Osteoblast (primary cell): ENCODE measurements around the gene CSTF3. TPM values are rescaled to one million over a fixed set of nuclear protein-coding genes. Genes with fewer than 3 reads are reported as not detected.
"Not testable (repeated sequence)": the region's sequence is repeated elsewhere in the genome, so short reads cannot be mapped to it uniquely, and the experiment has no call there.

Experiments used
- DNase-seq: peaks from one replicate; pipeline ENCODE4 v3.0.0; 2011; ENCODE audit warnings: low spot score, mixed read lengths; ENCODE audit not compliant: insufficient read length; ENCODE audit errors: missing footprints
- H2AFZ ChIP-seq: 2 replicates; pipeline ENCODE4 v1.6.0; 2011; ENCODE audit warnings: mild to moderate bottlenecking, low read length
- H3K27ac ChIP-seq: 2 replicates; pipeline ENCODE4 v1.5.1; 2011; ENCODE audit warnings: mild to moderate bottlenecking, low read depth, low read length, moderate library complexity
- H3K27me3 ChIP-seq: 2 replicates; pipeline ENCODE4 v1.6.0; 2012; ENCODE audit warnings: mild to moderate bottlenecking, control low read depth, inconsistent platforms, low read length, moderate library complexity; ENCODE audit not compliant: insufficient read depth
- H3K36me3 ChIP-seq: 2 replicates; pipeline ENCODE4 v1.5.1; 2011; ENCODE audit warnings: mild to moderate bottlenecking, low read length, control low read depth, moderate library complexity; ENCODE audit not compliant: insufficient read depth
- H3K4me1 ChIP-seq: 2 replicates; pipeline ENCODE4 v1.5.1; 2011; ENCODE audit warnings: mild to moderate bottlenecking, low read length, control low read depth, moderate library complexity; ENCODE audit not compliant: insufficient read depth
- H3K4me2 ChIP-seq: 2 replicates; pipeline ENCODE4 v1.6.0; 2011; ENCODE audit warnings: mild to moderate bottlenecking, low read length; ENCODE audit not compliant: insufficient read depth
- H3K4me3 ChIP-seq: fragments of 200-600 bp; sonication (generic); 3 replicates; pipeline ENCODE4 v1.5.1; 2012; ENCODE audit warnings: mild to moderate bottlenecking, low read length, inconsistent platforms; ENCODE audit not compliant: insufficient read depth
- H3K79me2 ChIP-seq: 2 replicates; pipeline ENCODE4 v1.6.0; 2012; ENCODE audit warnings: mild to moderate bottlenecking, low read length, control low read depth, inconsistent platforms; ENCODE audit not compliant: insufficient read depth
- H3K9me3 ChIP-seq: 2 replicates; pipeline ENCODE4 v1.5.1; 2011; ENCODE audit warnings: low read depth, low read length, control low read depth
- H4K20me1 ChIP-seq: 2 replicates; pipeline ENCODE4 v1.6.0; 2012; ENCODE audit warnings: mild to moderate bottlenecking, low read length, control low read depth; ENCODE audit not compliant: insufficient read depth
- total RNA-seq: library from RNA; depleted of rRNA; stranded (reverse); fragments of >200 nt; gene quantifications from 2 replicates; pipeline ENCODE4 v1.2.3, GENCODE V29; 2012
- TF ChIP-seq, protein P1 (sequence below): IDR thresholded peaks from 2 replicates; pipeline ENCODE4 v1.5.1; 2011; ENCODE audit warnings: mild to moderate bottlenecking, low read depth, low read length, moderate library complexity; ENCODE audit errors: extremely low read depth

Gene CSTF3
- total RNA-seq, 1 donor = 16.3 TPM

- H3K36me3 ChIP-seq = no peaks in the 10 kb centered on the region
- H2AFZ ChIP-seq = no peak overlapping the region
- no peaks in the 10 kb centered on the region for H3K4me1 ChIP-seq
- H3K9me3 ChIP-seq = no peaks in the 10 kb centered on the region
- TF ChIP-seq, protein P1, sequence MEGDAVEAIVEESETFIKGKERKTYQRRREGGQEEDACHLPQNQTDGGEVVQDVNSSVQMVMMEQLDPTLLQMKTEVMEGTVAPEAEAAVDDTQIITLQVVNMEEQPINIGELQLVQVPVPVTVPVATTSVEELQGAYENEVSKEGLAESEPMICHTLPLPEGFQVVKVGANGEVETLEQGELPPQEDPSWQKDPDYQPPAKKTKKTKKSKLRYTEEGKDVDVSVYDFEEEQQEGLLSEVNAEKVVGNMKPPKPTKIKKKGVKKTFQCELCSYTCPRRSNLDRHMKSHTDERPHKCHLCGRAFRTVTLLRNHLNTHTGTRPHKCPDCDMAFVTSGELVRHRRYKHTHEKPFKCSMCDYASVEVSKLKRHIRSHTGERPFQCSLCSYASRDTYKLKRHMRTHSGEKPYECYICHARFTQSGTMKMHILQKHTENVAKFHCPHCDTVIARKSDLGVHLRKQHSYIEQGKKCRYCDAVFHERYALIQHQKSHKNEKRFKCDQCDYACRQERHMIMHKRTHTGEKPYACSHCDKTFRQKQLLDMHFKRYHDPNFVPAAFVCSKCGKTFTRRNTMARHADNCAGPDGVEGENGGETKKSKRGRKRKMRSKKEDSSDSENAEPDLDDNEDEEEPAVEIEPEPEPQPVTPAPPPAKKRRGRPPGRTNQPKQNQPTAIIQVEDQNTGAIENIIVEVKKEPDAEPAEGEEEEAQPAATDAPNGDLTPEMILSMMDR = no peak
- H3K79me2 ChIP-seq = no peaks in the 10 kb centered on the region
- H3K27ac ChIP-seq = no peak overlapping the region
- H3K4me3 ChIP-seq = no peak overlapping the region
- peak; percentile 65 for DNase-seq
- H3K4me2 ChIP-seq = no peak overlapping the region
- no peaks in the 10 kb centered on the region for H3K27me3 ChIP-seq
- H4K20me1 ChIP-seq = no peaks in the 10 kb centered on the region
Observed at GRCh38 chr11:33178443-33179180, 17.3 kb upstream of the CSTF3 start.

DNA sequence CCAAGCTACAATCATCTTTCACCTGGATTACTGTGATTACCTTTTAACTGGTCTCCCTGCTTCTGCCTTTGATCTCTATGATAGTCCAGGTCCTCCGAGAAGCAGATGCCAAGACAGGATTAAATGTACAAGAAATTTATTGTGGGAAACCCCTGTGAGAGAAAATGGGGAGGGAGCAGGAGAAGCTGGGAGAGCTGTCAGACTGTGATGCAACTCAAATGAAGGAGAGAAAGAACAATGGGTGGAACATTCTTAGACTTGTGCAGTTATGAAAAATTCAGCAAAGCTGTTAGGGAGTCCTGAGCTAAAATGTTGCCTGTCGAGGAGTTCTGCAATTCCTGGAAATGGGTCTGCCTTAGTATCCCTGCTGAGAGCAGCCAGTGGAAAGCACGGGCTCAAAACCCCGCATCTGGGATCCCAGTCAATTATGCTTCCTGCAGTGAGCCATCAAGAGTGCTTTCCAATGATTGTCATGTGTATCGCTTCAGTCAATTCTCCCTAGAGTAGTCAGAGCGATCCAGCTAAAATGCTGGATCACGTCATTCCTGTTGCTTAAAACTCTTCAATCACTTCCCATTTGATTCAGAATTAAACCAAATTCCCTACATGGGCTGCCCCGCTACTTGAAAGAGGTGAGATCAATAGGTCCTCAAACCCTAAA is 16.5 kb upstream of the CSTF3 start:
- Histone ChIP-seq H3K4me3 (no peak overlapping the region), H3K27ac (no peak overlapping the region), H2AFZ (no peak overlapping the region), H3K4me2 (no peak overlapping the region), H3K27me3 (no peaks in the 10 kb centered on the region), H3K9me3 (no peaks in the 10 kb centered on the region), H4K20me1 (no peaks in the 10 kb centered on the region), H3K4me1 (no peaks in the 10 kb centered on the region), H3K79me2 (no peaks in the 10 kb centered on the region), H3K36me3 (no peaks in the 10 kb centered on the region)
- no peak for DNase-seq
- TF ChIP-seq, protein P1 = no peak

DNA sequence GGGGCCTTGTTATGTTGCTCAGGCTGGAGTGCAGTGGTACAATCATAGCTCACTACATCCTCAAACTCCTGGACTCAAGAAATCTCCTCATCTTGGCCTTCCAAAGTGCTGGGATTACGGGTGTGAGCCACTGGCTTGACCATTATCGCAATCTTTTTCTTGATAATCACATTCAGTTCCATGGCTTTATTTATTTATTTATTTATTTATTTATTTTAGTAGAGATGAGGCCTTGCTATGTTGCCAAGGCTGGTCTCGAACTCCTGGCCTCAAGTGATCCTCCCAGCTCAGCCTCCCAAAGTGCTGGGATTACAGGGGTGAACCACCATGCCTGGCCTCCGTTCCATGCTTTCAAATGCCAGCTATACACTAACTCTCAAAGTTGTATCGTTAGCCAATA is 15.5 kb upstream of the CSTF3 start:
- not testable (repeated sequence) for H3K27me3 ChIP-seq, H3K27ac ChIP-seq, H3K36me3 ChIP-seq, H2AFZ ChIP-seq, H3K4me1 ChIP-seq, H3K9me3 ChIP-seq, DNase-seq, H4K20me1 ChIP-seq, H3K4me3 ChIP-seq, H3K79me2 ChIP-seq, H3K4me2 ChIP-seq

DNA sequence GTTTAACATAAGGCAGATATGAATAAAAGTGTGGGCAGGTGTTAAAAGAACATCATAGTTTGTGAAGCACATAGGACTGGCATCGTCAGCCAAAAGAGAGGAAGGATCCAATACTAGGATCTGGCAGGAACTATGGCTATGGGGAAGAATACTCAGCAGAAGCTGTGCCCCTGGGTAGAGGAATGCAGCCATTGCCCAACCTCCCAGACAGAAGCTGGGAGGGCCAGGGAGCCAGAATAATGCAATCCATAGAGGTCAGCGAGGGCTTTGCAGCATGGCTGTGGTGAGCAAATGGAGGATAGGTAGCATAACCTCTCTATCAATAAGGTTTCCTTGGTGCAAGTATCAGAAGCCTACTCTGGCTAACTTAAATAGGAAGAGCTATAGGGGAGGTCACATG is 11.7 kb upstream of the CSTF3 start:
- Histone ChIP-seq H3K9me3 (no peaks in the 10 kb centered on the region), H3K36me3 (no peaks in the 10 kb centered on the region), H3K4me1 (peaks cover 7% of the 10 kb centered on the region), H2AFZ (no peak overlapping the region), H3K4me2 (no peak overlapping the region), H3K79me2 (no peaks in the 10 kb centered on the region), H4K20me1 (no peaks in the 10 kb centered on the region), H3K27ac (no peak overlapping the region), H3K27me3 (no peaks in the 10 kb centered on the region), H3K4me3 (no peak overlapping the region)
- TF ChIP-seq, protein P1 = no peak
- DNase-seq = no peak
